Measurements from ENCODE around the gene SLC66A3. TPM values are rescaled to one million over a fixed set of nuclear protein-coding genes. Genes with fewer than 3 reads are reported as not detected.

Gene SLC66A3
- total RNA-seq, 1 experiment from 2014 or later: 13.3 TPM

- Histone ChIP-seq H2AFZ (ENCODE audit: low read length) (no peak overlapping the region), H3K27ac (ENCODE audit: insufficient read length, low read depth, low read length) (no peak overlapping the region), H2AK5ac (ENCODE audit: insufficient read length, low read length) (no peak overlapping the region), H4K20me1 (ENCODE audit: control insufficient read depth, insufficient read depth, insufficient read length) (no peaks in the 10 kb centered on the region), H3K79me1 (ENCODE audit: insufficient read depth, low read depth, low read length, poor library complexity, severe bottlenecking) (no peaks in the 10 kb centered on the region), H4K8ac (replicated peaks; ENCODE audit: insufficient read length, low read depth, low read length) (no peak overlapping the region), H2BK12ac (ENCODE audit: insufficient read length, low read depth, low read length) (no peak overlapping the region), H4K5ac (ENCODE audit: insufficient read length, low read depth, low read length) (no peak overlapping the region), H3K9ac (ENCODE audit: extremely low read depth, insufficient read length, low read length) (no peak overlapping the region), H3K79me2 (ENCODE audit: insufficient read depth, low read length) (no peaks in the 10 kb centered on the region), H3K9me3 (ENCODE audit: control insufficient read depth, low read depth, low read length) (no peaks in the 10 kb centered on the region), H2BK120ac (ENCODE audit: low read depth, low read length, poor library complexity, severe bottlenecking) (no peak overlapping the region), H3K23ac (ENCODE audit: insufficient read length, low read depth, low read length) (no peak overlapping the region), H3K56ac (ENCODE audit: insufficient read length, low read depth, low read length) (no peak overlapping the region), H3K14ac (ENCODE audit: insufficient read depth, low read length) (no peak overlapping the region), H2BK15ac (ENCODE audit: low read depth, low read length) (no peak overlapping the region), H3K4me2 (ENCODE audit: insufficient read depth, insufficient read length, low read length) (no peak overlapping the region), H3T11ph (ENCODE audit: low read length) (no peak overlapping the region), H3K4ac (ENCODE audit: low read depth, low read length) (no peak overlapping the region), H2BK20ac (ENCODE audit: low read depth, low read length, poor library complexity, severe bottlenecking) (no peak overlapping the region), H3K23me2 (ENCODE audit: insufficient read length, low read depth, low read length, poor library complexity, severe bottlenecking) (peaks cover 4% of the 10 kb centered on the region), H3K18ac (ENCODE audit: insufficient read length, low read depth, low read length) (no peak overlapping the region), H2BK5ac (ENCODE audit: insufficient read length, low read length) (no peak overlapping the region), H4K91ac (ENCODE audit: insufficient read length, low read depth, low read length) (no peak overlapping the region), H3K4me1 (ENCODE audit: insufficient read depth, low read length) (no peaks in the 10 kb centered on the region; the same call in 1 of the 2 replicates), H3K27me3 (ENCODE audit: insufficient read depth, low read length) (no peaks in the 10 kb centered on the region)
- Mint-ChIP-seq H3K4me3 (no peak overlapping the region), H3K27me3 (ENCODE audit: low read depth) (peaks cover 7% of the 10 kb centered on the region), H3K4me1 (peaks cover 17 to 24% of the 10 kb centered on the region in 2 experiments), H3K27ac (no peak overlapping the region; a peak in 1 of 7 replicates), H3K36me3 (ENCODE audit: insufficient read depth in 1 of 3, low read depth in 3 of 3) (no peaks in the 10 kb centered on the region; a peak in 1 of 7 replicates), H3K9me3 (no peaks in the 10 kb centered on the region)
- WGBS (ENCODE audit: extremely low coverage, insufficient read length, low lambda C conversion rate): no CpG with 5 or more reads among the region's 3 CpGs
- no peak for TF ChIP-seq CTCF (conservative IDR thresholded peaks at IDR 0.05)
- no peak for DNase-seq
Observed at GRCh38 chr2:11124760-11125068, 30.6 kb upstream of the SLC66A3 start.
